ENCODE measurements around the gene HSD3B2. TPM values are rescaled to one million over a fixed set of nuclear protein-coding genes. Genes with fewer than 3 reads are reported as not detected.

The HSD3B2 gene
- total RNA-seq, 4 donors from 2014 or later = 1.4 TPM; not detected in 3

GRCh38 chr1:119391749-119392148, 23.2 kb upstream of the HSD3B2 start:
- no peak for TF ChIP-seq POLR2A (IDR thresholded peaks at IDR 0.05)
- no peak for TF ChIP-seq CTCF (IDR thresholded peaks at IDR 0.05)
- intact Hi-C loops (cut with DNase I) = no loop called here
- no peak for DNase-seq
- Histone ChIP-seq H3K9me3 (no peaks in the 10 kb centered on the region), H3K4me3 (replicated peaks in 1 of 3) (no peak overlapping the region), H3K27me3 (no peaks in the 10 kb centered on the region), H3K36me3 (no peaks in the 10 kb centered on the region), H3K27ac (no peak overlapping the region), H3K4me1 (no peaks in the 10 kb centered on the region)
- WGBS, 2 donors = 48% methylated on average over 3 of the region's 3 CpGs

GRCh38 chr1:119394085-119394484, 20.9 kb upstream of the HSD3B2 start:
- H3K27ac ChIP-seq = no peak overlapping the region
- no peaks in the 10 kb centered on the region for H3K4me1 ChIP-seq
- H3K9me3 ChIP-seq = no peaks in the 10 kb centered on the region
- no peak for DNase-seq
- WGBS, 2 donors = 93 to 96% methylated on average over 1 of the region's 1 CpG
- TF ChIP-seq CTCF (IDR thresholded peaks at IDR 0.05) (no peak), POLR2A (IDR thresholded peaks at IDR 0.05) (no peak)
- intact Hi-C loops (cut with DNase I) = no loop called here
- H3K4me3 ChIP-seq (replicated peaks in 1 of 3) = no peak overlapping the region
- no peaks in the 10 kb centered on the region for H3K27me3 ChIP-seq
- H3K36me3 ChIP-seq = no peaks in the 10 kb centered on the region

DNA sequence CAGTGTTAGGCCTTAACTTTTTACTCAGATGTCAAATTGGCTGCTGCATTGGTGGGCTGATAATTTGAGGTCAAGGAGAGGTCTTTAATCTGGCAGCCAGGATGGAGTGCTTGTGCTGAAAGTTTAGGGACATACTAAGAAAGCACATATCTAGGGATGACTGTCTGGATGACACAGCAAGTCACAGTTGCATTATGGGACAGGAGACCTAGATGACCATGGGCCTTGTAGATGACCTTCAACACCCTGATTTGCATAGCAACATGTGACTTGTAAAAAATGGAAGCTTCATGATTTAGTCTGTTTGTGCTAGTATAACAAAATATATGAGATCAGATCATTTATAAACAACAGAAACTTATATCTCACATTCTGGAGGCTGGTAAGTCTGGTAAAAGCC, 18.0 kb upstream of the HSD3B2 start:
- no peaks in the 10 kb centered on the region for H3K27me3 ChIP-seq
- no peaks in the 10 kb centered on the region for H3K36me3 ChIP-seq
- intact Hi-C loops (cut with DNase I) = no loop called here
- H3K9me3 ChIP-seq = no peaks in the 10 kb centered on the region
- H3K4me1 ChIP-seq = no peaks in the 10 kb centered on the region
- TF ChIP-seq POLR2A (IDR thresholded peaks at IDR 0.05) = no peak
- no peak for TF ChIP-seq CTCF (IDR thresholded peaks at IDR 0.05)
- H3K27ac ChIP-seq = no peak overlapping the region
- no peak for DNase-seq
- no peak overlapping the region for H3K4me3 ChIP-seq (replicated peaks in 1 of 3)

DNA sequence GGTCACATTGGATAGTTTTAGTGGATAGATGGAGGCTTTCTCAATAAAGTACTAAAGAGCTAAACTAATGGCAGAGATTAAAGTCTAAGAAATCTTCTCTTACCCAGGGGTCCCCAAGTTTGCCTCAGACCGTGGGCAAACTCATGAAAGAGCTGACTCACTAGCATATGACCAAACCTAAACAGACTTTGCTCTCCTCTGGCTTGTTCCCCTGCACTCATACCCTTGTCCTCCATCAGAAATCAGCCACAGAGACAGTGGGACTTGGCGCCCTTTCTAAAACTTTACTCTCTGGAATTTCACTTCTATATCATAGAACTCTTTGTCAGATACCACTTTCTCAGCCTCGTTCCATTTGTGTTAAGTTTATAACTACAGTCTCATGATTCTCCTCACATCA, 17.0 kb upstream of the HSD3B2 start:
- no peak overlapping the region for H3K4me3 ChIP-seq (replicated peaks in 1 of 3)
- no peak for DNase-seq
- H3K9me3 ChIP-seq = no peaks in the 10 kb centered on the region
- WGBS, 2 donors = 85 to 87% methylated on average over 3 of the region's 3 CpGs
- TF ChIP-seq CTCF (IDR thresholded peaks at IDR 0.05) (no peak), POLR2A (IDR thresholded peaks at IDR 0.05) (no peak)
- no peak overlapping the region for H3K27ac ChIP-seq
- intact Hi-C loops (cut with DNase I) = no loop called here
- H3K4me1 ChIP-seq = no peaks in the 10 kb centered on the region
- H3K36me3 ChIP-seq = no peaks in the 10 kb centered on the region
- no peaks in the 10 kb centered on the region for H3K27me3 ChIP-seq

GRCh38 chr1:119404736-119405135, 10.2 kb upstream of the HSD3B2 start:
- 18 to 38% methylated on average over 2 of the region's 2 CpGs for WGBS, 2 donors
- H3K36me3 ChIP-seq = no peaks in the 10 kb centered on the region
- TF ChIP-seq POLR2A (IDR thresholded peaks at IDR 0.05) = no peak
- no peak for TF ChIP-seq CTCF (IDR thresholded peaks at IDR 0.05)
- H3K4me3 ChIP-seq (replicated peaks in 1 of 3) = no peak overlapping the region
- DNase-seq = no peak
- no peaks in the 10 kb centered on the region for H3K4me1 ChIP-seq
- H3K27ac ChIP-seq = no peak overlapping the region
- H3K27me3 ChIP-seq = no peaks in the 10 kb centered on the region
- H3K9me3 ChIP-seq = no peaks in the 10 kb centered on the region
- intact Hi-C loops (cut with DNase I) = no loop called here
